Measurements from ENCODE around the gene DPYSL5.

Gene DPYSL5

GRCh38 chr2:26816893-26817292 is 31.0 kb upstream of the DPYSL5 start:
- H3K36me3 Mint-ChIP-seq (ENCODE audit: low read depth), result no peaks in the 10 kb centered on the region
- no peak overlapping the region for H3K4me3 Mint-ChIP-seq
- no peaks in the 10 kb centered on the region for H3K4me1 Mint-ChIP-seq
- no peak overlapping the region for H3K27ac Mint-ChIP-seq
- peaks cover 41% of the 10 kb centered on the region for H3K27me3 Mint-ChIP-seq (ENCODE audit: low read depth)
- H3K9me3 Mint-ChIP-seq, result no peaks in the 10 kb centered on the region
- no peak for TF ChIP-seq CTCF (IDR thresholded peaks at IDR 0.05; ENCODE audit: unreplicated experiment in 3 of 3)

DNA sequence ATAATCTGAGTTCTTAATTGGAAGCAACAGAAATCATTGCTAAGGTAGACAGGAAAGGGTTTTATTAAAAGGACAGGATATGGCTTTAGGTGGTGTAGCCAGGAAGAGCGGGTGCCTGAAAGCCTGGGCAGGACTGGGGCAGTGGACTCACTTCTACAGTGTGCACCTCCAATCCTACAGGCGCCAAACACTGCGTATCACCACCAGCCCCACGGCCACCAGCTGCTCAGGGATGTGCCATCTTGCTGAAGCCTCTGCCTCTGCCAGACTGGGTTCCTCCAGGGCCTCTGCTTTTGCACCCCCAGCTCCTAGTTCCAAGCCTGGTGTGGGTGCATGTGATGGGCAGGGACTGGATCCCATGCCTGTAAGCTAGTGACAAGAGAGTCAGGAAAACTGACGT is 29.7 kb upstream of the DPYSL5 start:
- TF ChIP-seq CTCF (IDR thresholded peaks at IDR 0.05; ENCODE audit: unreplicated experiment in 3 of 3), result no peak
- Mint-ChIP-seq H3K36me3 (ENCODE audit: low read depth) (no peaks in the 10 kb centered on the region), H3K27me3 (ENCODE audit: low read depth) (peaks cover 42% of the 10 kb centered on the region), H3K9me3 (no peaks in the 10 kb centered on the region), H3K27ac (no peak overlapping the region), H3K4me3 (no peak overlapping the region), H3K4me1 (no peaks in the 10 kb centered on the region)

DNA sequence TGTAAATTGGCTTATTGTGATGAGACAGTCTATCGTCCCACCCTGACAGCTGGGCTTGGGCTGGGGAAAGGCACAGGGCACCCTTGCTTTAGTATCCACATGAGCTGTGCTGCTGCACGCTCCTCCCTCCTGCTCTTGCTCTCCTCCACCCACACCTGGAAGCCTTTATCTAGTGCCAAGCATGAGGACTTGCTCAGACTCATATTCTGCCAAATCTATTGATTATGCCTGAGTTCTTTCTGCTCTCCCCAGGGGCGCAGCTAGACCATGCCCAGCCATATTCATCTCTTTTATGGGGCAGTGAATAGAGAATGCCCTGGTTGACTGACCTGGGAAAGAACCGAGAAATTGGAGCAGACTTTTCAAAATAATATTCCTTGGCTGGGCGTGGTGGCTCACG is 29.0 kb upstream of the DPYSL5 start:
- Mint-ChIP-seq H3K36me3 (ENCODE audit: low read depth) (no peaks in the 10 kb centered on the region), H3K4me3 (no peak overlapping the region), H3K27me3 (ENCODE audit: low read depth) (peaks cover 36% of the 10 kb centered on the region), H3K27ac (no peak overlapping the region), H3K4me1 (no peaks in the 10 kb centered on the region), H3K9me3 (no peaks in the 10 kb centered on the region)
- no peak for TF ChIP-seq CTCF (IDR thresholded peaks at IDR 0.05; ENCODE audit: unreplicated experiment in 3 of 3)

DNA sequence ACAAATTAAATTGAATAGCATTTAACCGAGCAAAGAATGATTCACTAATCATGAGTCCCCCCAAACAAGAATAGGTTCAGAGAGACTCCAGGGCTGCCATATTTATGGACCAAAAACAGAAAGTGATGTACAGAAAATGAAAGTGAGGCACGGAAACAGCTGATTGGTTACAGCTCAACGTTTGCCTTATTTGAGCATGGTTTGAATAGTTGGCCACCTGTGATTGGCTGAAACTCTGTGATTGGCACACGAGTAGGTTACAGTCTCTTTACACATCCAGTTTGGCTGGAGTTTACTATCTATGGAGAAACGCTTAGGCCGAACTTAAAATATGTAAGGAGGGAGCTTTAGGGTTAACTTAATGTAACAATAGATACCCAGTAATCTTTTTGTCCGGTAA is 27.0 kb upstream of the DPYSL5 start:
- no peak for TF ChIP-seq CTCF (IDR thresholded peaks at IDR 0.05; ENCODE audit: unreplicated experiment in 3 of 3)
- Mint-ChIP-seq H3K4me3 (no peak overlapping the region), H3K9me3 (no peaks in the 10 kb centered on the region), H3K36me3 (ENCODE audit: low read depth) (no peaks in the 10 kb centered on the region), H3K27ac (no peak overlapping the region), H3K4me1 (no peaks in the 10 kb centered on the region), H3K27me3 (ENCODE audit: low read depth) (peaks cover 31% of the 10 kb centered on the region)

- H3K27me3 Mint-ChIP-seq (ENCODE audit: low read depth), result peaks cover 24% of the 10 kb centered on the region
- H3K36me3 Mint-ChIP-seq (ENCODE audit: low read depth), result no peaks in the 10 kb centered on the region
- no peak overlapping the region for H3K4me3 Mint-ChIP-seq
- no peak for TF ChIP-seq CTCF (IDR thresholded peaks at IDR 0.05; ENCODE audit: unreplicated experiment in 3 of 3)
- H3K9me3 Mint-ChIP-seq, result no peaks in the 10 kb centered on the region
- H3K27ac Mint-ChIP-seq, result no peak overlapping the region
- no peaks in the 10 kb centered on the region for H3K4me1 Mint-ChIP-seq
Measured at GRCh38 chr2:26822877-26823276, 25.1 kb upstream of the DPYSL5 start.

DNA sequence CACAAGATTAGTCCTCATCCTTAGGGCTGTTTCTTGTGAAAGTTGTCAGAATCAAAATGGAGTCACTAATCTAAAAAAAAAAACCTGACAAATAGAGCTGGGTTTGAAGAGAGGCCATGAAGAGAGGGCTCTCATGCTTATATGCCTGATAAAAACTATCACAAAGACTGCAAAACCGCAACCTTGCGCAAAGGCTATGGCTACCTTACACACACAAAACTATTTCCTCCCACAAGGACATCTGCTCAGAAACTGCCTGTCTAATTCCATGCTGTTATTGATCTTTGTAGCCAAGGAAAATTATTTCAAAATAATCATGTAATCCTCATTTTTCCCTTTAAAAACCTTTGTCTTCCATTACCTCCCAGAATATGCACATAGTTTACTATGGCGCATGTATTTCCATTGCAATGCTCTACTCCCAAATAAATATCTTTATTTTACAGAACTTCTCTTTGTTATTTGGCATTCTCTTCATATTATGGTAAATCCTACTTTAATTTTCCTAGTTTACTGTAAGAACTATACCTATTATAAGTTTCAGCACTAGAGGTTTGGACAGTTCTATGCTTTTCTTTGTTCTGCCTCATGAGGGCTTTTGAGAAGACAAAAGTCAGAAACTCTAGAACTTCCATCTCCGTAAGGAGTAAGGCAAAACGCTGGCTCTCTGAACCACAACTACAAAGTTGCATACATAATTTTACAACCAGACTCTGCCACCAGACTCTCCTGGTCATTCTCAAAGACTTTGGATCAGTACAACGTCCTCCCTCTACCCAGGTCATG is 9.6 kb upstream of the DPYSL5 start:
- Mint-ChIP-seq H3K4me1 (no peaks in the 10 kb centered on the region), H3K27me3 (ENCODE audit: low read depth) (peaks cover 49% of the 10 kb centered on the region), H3K36me3 (ENCODE audit: low read depth) (no peaks in the 10 kb centered on the region), H3K27ac (no peak overlapping the region), H3K9me3 (no peaks in the 10 kb centered on the region), H3K4me3 (no peak overlapping the region)
- TF ChIP-seq CTCF (IDR thresholded peaks at IDR 0.05; ENCODE audit: unreplicated experiment in 3 of 3), result peak in 1 of 3 experiments; percentile 27
